Smooth muscle cell of the brain vasculature (primary cell): ENCODE results near the gene ITGA7.

ENCODE experiments used
- DNase-seq: peaks from one replicate; pipeline ENCODE4 v3.0.0-alpha.2; 2012; ENCODE audit warnings: low read depth, low spot score

ITGA7 gene

GRCh38 chr12:55718015-55718414 is 10.3 kb upstream of the ITGA7 start:
- no peak for DNase-seq

GRCh38 chr12:55717011-55718007 is 9.6 kb upstream of the ITGA7 start:
- DNase-seq: no peak

GRCh38 chr12:55716582-55716957 is 8.9 kb upstream of the ITGA7 start:
- DNase-seq: no peak

GRCh38 chr12:55715833-55716581 is 8.3 kb upstream of the ITGA7 start, which contains the start of gene BLOC1S1:
Gene BLOC1S1 (plus strand): TSS chr12:55716046. CDS start chr12:55716052, 6 bp downstream.
- peak; percentile 92 for DNase-seq

- DNase-seq: no peak
These were observed 7.6 kb upstream of the ITGA7 start for GRCh38 chr12:55715169-55715764.

- DNase-seq: no peak
These were observed 6.0 kb upstream of the ITGA7 start for GRCh38 chr12:55713721-55714120.

- DNase-seq: no peak
These were observed 5.2 kb upstream of the ITGA7 start for GRCh38 chr12:55712700-55713415.

- no peak for DNase-seq
These were observed 4.3 kb upstream of the ITGA7 start for GRCh38 chr12:55711786-55712553.

- no peak for DNase-seq
These were observed 1.1 kb upstream of the ITGA7 start for GRCh38 chr12:55708695-55709233.

GRCh38 chr12:55707219-55707671 is 459 bp downstream of the ITGA7 start:
- no peak for DNase-seq

- DNase-seq: no peak
These were observed 1.0 kb downstream of the ITGA7 start for GRCh38 chr12:55706568-55707218.

GRCh38 chr12:55705782-55706402 is 1.8 kb downstream of the ITGA7 start:
- no peak for DNase-seq

- no peak for DNase-seq
These were observed 2.6 kb downstream of the ITGA7 start for GRCh38 chr12:55704824-55705718.

GRCh38 chr12:55703901-55704761 is 3.6 kb downstream of the ITGA7 start:
- DNase-seq: no peak

GRCh38 chr12:55703288-55703687 is 4.4 kb downstream of the ITGA7 start:
- DNase-seq: no peak

GRCh38 chr12:55702861-55703260 is 4.8 kb downstream of the ITGA7 start:
- no peak for DNase-seq

- DNase-seq: no peak
These were observed 7.3 kb downstream of the ITGA7 start for GRCh38 chr12:55700255-55701018.
